ENCODE results near the gene WDR88.
"Not testable (repeated sequence)": the region's sequence is repeated elsewhere in the genome, so short reads cannot be mapped to it uniquely, and the experiment has no call there.

WDR88 gene

DNA sequence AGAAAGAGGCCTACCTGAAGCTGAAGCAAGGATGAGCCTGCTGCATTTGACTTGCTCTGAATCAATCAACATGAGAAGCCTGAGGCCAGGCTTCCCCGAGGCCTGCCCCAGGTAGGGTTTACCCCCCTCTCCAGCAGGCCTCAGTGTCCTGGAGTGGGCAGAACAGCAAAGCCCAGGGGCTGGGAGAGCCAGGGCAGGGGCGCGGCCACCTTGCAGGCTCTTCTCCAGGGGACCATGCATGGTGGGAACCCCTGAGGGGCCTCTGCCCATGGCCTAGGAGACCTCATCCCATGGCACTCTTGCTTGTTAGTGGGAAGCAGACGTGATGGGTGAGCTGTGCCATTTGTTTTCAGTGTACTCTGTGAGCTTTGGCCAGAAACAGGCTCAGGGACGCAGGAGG is 42.3 kb downstream of the WDR88 start:
- DNase-seq, result no peak

DNA sequence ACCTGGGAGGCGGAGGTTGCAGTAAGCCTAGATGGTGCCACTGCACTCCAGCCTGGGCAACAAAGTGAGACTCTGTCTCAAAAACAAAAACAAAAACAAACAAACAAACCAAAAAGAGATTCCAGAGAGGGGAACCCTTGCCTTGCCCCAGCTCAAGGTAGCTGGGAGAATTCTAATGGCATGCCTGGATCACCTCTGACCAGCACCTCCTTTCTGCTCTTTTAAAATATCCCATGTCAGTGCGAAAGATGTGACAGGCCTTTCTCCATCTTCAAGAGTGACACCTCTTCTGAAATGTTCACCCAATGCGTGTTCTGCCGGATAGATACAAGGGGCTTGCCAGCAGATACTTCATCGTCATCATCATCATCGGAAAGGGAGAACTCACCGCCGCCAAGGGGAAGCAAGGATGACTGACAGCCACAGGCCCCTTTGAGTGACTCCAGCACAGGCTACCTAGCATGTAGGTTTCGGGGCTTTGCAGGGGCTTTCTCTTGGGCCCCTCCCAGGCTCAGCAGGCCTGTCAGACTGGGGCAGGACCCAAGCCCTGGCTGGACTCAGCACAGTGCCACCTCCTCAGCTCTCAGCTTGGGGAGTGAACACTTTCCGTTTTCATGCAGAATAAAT is 43.4 kb downstream of the WDR88 start:
- no peak for DNase-seq

DNA sequence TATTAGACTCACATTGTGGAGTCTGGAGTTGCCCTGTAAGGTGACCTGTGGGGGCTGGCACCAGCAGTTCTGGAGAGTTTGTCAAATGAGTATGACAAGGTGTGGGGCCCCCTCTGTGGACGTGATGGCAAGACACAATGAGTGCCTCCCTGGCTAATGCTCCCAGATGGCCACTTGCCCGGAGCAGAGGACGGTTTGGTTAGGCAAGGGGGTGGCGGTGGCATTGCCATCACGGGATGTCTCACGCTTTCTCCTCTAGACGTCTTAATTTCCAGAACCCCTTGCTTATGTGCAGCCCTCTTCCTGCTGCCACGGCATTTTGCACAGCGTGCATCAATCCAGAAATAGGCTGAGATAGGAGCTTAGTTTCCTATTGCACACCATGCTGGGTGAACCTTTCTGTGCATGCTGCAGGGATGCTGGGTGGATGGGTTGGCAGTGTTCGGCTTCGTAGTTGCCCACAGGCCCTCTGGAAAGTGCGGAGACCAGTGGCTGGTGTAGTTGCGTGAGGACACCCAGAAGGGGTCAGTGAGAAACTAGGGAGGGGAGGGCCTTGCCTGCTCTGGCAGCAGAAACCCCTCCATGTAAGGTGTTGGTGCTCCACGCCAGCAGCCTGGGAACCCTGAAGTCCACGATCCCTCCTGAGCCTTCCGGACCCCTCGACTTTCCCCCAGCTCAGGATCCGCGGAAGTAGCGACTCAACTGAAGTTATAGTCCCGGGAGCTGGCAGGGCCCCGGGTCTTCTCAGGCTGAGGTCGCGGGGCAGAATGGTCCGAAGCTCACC is 44.2 kb downstream of the WDR88 start:
- no peak for DNase-seq

GRCh38 chr19:33176670-33177416 is 44.9 kb downstream of the WDR88 start:
- peak; percentile 99 for DNase-seq

DNA sequence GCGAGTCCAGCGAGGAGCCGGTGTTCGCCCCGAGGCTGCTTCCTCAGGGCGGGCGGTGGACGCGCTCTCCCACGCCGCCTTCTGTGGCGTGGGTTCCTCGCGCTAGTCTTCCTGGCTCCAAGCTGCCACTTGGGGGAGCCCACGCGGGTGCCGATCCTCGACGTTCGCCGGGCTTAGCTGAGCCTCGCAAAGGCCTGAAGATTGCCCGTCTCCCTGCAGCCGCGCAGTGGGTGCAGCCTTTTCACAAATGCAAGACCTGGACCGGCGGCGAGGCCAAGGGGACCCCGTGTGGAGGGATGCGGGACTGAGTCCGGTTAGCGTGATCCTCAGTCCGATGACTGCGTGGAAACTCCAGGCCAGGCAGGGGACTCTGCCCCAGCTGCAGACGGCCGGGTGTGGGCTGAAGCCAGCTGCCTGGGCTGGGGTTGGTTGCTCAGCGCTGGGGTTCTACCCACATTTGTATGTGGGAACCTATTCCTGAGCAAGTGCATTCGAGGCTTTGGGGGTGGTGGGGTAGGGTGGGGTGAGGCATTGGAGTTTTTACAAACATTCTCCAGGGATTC is 45.6 kb downstream of the WDR88 start:
- no peak for DNase-seq

- peak; percentile 49 for DNase-seq
Measured at GRCh38 chr19:33186431-33187182, 54.7 kb downstream of the WDR88 start.

DNA sequence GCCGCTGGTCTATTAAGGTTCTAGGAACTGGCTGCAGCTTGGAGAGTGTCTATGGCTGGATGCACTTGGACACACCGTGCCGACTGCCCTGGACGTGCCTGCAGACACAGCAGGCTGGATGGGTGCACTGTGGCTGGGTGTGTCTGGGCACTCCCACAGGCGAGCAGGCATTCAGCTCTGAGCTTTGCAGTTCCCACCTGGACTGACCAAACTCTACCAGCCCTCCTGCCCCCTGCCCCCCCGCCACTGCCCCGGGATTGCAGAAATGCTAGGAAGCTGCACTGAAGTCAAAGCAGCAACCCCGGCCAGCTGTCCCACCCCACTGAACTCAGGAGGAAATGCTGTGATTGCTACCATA is 55.2 kb downstream of the WDR88 start:
- no peak for DNase-seq

- DNase-seq, result no peak
Measured at GRCh38 chr19:33189453-33189852, 57.5 kb downstream of the WDR88 start.

DNA sequence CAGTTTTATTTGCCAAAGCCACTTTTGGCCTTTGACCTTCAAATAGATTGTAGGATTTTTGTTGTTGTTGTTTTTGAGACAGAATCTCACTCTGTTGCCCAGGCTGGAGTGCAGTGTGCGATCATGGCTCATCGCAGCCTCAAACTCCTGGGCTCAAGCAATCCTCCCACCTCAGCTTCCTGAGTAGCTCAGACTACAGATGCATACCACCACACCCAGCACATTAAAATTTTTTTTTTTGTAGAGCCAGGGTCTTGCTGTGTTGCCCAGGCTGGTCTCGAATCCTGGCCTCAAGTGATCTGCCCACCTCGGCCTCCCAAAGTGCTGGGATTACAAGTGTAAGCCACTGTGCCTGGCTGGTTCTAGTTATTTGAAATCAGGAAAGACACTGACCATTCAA is 59.2 kb downstream of the WDR88 start:
- not testable (repeated sequence) for DNase-seq

DNA sequence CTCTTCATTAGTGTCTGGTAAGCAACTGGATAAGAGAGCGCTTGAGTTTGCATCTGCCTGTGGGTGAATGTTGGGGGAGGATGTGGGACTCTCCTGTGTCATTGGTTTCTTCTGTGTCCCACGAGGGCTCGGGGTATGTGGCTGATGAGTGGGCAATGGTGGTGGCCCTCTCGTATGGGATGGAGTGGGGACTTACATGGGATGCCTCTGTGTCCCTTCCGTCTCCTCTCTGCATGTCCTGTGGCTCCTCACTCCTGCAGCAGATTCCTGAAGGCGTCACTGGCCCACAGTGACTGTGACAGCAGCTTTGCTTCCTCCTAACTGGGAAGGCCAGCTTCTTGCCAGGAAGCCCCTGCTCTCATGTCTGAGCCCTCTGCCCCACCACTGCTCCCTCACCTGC is 59.6 kb downstream of the WDR88 start:
- DNase-seq, result no peak

DNA sequence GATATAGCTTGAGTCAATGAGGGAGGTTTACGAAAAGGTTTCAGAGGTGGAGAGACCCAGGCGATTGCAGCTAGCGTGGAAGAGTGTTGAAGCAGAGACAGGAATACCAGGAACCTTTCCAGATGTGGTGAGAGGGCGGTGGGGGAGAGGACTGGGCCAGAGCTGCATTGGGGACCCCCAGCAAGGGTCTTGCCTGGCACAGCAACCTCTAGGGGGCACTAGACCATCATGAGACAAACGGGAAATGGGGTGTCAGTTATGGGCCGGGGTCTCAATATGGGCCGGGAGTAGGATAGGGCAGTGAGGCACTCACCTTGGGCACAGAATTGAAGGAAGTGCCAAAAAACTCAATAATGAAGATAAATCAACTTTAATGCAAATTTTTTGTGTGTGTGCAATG is 60.1 kb downstream of the WDR88 start:
- DNase-seq, result no peak

DNA sequence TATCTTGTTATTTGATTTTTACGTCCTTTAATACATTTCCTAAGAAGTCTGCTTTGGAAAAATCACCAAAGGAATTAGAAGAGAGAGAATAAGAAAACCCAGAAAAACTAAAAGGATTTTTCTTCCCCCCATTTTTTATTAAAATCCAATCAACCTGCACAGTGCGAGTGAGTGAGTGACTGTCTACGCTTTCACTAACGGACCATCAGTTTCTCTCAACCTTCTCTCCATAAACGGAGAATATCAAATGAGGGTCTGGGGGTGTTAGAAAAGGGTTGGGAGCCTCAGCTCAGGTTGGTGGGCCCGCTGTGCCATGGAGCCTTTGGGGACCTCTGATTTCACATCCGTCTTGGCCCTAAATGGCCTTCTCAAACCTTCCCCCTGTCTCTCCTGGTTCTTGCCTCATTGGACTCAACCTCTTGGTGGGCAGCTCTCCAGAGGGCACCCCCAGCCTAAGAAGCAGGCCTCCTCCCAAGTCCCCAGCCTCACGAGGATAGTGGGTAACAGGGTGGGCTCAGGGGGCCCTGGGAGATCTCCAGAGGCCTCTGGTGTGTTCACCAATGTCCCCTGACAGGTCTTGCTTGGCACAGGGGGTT is 61.5 kb downstream of the WDR88 start:
- DNase-seq, result no peak

DNA sequence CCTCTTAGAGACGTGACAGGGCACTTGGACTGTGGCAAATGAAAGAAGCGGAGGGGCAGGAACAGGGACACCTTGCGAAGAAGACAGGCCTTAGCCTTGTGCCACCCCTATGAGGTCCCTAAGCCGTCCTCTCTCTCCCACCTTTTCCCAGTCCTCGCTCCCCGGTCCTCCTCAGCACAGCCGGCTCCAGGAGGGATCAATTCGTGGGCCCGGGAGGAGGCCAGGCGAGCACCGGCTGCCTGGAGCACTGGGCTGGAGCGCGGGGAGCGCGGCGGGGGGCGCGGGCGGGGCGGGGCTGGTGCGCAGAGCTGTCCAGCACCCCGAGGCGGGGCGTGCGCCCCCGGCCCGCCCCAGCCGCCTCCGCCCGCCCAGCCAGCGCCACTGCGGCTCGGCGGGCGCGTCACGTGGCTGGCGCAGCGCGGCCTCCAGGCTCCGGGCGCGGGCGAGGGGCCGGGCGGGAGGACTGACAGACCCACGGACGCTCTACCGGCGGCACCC is 62.0 kb downstream of the WDR88 start, which contains the start of gene LRP3:
Gene LRP3, plus strand, starts transcription at position 466 of the 498 bp plus-strand sequence. CDS start 456 bp downstream, outside the sequence.
- peak; percentile 14 for DNase-seq

DNA sequence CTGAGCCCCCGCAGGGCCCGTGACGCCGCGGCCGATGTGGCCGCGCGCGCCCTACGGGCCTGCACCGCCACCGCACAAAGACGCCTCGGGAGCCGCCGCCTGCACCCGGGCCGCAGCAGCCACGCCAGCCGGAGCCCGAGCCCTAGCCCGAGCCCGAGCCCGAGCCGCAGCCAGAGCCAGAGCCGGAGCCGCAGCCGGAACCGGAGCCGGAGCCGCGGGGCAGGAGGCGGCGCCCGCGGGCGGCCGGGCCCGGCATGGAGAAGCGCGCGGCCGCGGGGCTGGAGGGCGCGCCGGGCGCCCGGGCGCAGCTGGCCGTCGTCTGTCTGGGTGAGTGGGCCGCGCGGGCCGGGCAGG is 62.6 kb downstream of the WDR88 start:
- DNase-seq, result no peak

DNA sequence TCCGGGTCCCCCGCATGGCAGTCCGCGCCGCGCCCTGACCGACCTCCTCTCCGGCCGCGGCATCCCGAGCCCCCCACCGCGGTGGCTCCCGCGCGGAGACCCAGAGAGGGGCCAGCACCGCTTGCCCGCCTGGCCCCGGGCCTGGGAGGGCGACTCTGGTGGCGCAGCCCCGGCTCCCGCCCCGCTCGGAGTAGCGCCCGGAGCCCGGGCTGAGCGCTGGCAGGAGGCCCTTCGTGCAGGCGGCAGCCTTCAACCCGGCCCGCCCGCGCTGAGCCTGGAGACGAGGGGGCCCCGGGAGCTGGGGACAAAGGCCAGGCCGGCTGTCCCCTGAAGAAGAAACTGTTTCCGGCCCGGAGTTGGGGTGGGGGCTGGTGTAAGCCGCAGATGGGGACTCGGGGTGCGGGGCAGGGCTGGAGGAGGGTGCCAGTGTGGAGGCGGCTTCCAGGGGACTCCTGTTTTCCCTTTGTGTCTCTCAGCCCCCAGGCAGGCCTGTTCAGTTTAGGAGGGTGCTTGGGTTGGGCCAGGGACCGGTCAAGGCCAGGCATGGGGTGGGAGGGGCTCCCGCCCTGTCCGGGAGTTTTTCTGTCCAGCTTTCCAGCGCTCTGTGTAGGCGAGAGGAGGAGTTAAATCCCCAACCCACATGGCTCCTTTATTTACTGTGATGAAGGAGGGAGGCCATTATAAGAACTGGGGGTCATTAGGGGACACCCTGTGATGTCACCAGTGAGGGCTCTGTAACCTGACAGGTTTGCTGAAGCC is 63.2 kb downstream of the WDR88 start:
- DNase-seq, result no peak

- no peak for DNase-seq
Measured at GRCh38 chr19:33195645-33196347, 63.9 kb downstream of the WDR88 start.

GRCh38 chr19:33196446-33197193 is 64.7 kb downstream of the WDR88 start:
- DNase-seq, result no peak

- DNase-seq, result no peak
Measured at GRCh38 chr19:33197591-33198000, 65.7 kb downstream of the WDR88 start.

DNA sequence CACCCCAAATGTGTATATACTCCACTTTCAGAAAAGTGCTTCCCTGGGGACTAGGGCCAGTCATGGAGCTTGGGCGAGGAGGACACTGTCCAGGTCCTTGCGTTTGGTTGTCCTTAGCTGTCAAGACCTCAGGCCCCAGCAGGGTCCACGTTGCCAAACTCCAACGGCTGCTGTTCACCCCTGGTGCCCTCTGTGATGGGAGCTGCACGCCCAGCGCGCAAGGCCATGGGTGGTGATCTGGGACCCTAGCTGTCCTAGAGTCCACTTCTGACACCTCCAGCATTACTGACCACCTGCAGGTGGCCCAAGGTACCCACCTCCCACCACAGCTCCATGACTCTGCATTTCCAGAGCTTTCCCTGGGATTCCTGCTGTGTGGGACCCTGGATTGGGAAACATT is 66.3 kb downstream of the WDR88 start:
- DNase-seq, result no peak

Data from GDM1 (cell line).